ENCODE data around the gene CEP112. TPM values are rescaled to one million over a fixed set of nuclear protein-coding genes. Genes with fewer than 3 reads are reported as not detected.

Gene CEP112
- total and polyA plus RNA-seq, 4 donors = 5.9 to 32.9 (median 18.8) TPM

- Histone ChIP-seq H3K4me1 (ENCODE audit: control insufficient read depth in 5 of 5, insufficient read depth in 5 of 5, low read length in 5 of 5) (no peaks in the 10 kb centered on the region), H3K9me3 (ENCODE audit: control insufficient read depth in 4 of 4, insufficient read depth in 3 of 4, low read length in 3 of 4) (no peaks in the 10 kb centered on the region), H3K27me3 (ENCODE audit: control insufficient read depth in 3 of 3, insufficient read depth in 3 of 3, low read length in 2 of 3) (peaks cover 0 to 4% (median 0%) of the 10 kb centered on the region in 3 donors), H3K9ac (ENCODE audit: insufficient read depth in 1 of 2, low read length in 2 of 2) (no peak overlapping the region), H3K36me3 (ENCODE audit: control insufficient read depth in 4 of 4, insufficient read depth in 4 of 4, low read length in 4 of 4) (no peaks in the 10 kb centered on the region), H3K4me3 (no peak overlapping the region), H3K27ac (ENCODE audit: low read depth in 1 of 2, low read length in 1 of 2) (no peak overlapping the region)
- ATAC-seq (ENCODE audit: insufficient read depth, low FRiP score) (no peak), DNase-seq (no peak)
- TF ChIP-seq, protein P1, sequence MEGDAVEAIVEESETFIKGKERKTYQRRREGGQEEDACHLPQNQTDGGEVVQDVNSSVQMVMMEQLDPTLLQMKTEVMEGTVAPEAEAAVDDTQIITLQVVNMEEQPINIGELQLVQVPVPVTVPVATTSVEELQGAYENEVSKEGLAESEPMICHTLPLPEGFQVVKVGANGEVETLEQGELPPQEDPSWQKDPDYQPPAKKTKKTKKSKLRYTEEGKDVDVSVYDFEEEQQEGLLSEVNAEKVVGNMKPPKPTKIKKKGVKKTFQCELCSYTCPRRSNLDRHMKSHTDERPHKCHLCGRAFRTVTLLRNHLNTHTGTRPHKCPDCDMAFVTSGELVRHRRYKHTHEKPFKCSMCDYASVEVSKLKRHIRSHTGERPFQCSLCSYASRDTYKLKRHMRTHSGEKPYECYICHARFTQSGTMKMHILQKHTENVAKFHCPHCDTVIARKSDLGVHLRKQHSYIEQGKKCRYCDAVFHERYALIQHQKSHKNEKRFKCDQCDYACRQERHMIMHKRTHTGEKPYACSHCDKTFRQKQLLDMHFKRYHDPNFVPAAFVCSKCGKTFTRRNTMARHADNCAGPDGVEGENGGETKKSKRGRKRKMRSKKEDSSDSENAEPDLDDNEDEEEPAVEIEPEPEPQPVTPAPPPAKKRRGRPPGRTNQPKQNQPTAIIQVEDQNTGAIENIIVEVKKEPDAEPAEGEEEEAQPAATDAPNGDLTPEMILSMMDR (IDR thresholded peaks at IDR 0.05; ENCODE audit: control extremely low read depth, extremely low read depth) = no peak
Measured at GRCh38 chr17:66221343-66221742, 29.4 kb upstream of the CEP112 start.

- TF ChIP-seq, protein P1 (IDR thresholded peaks at IDR 0.05; ENCODE audit: control extremely low read depth, extremely low read depth) = no peak
- Histone ChIP-seq H3K9me3 (ENCODE audit: control insufficient read depth in 4 of 4, insufficient read depth in 3 of 4, low read length in 3 of 4) (no peaks in the 10 kb centered on the region), H3K4me1 (ENCODE audit: control insufficient read depth in 5 of 5, insufficient read depth in 5 of 5, low read length in 5 of 5) (no peaks in the 10 kb centered on the region), H3K9ac (ENCODE audit: insufficient read depth in 1 of 2, low read length in 2 of 2) (no peak overlapping the region), H3K36me3 (ENCODE audit: control insufficient read depth in 4 of 4, insufficient read depth in 4 of 4, low read length in 4 of 4) (no peaks in the 10 kb centered on the region), H3K27me3 (ENCODE audit: control insufficient read depth in 3 of 3, insufficient read depth in 3 of 3, low read length in 2 of 3) (peaks cover 0 to 4% (median 0%) of the 10 kb centered on the region in 3 donors), H3K27ac (ENCODE audit: low read depth in 1 of 2, low read length in 1 of 2) (no peak overlapping the region), H3K4me3 (no peak overlapping the region)
- ATAC-seq (ENCODE audit: insufficient read depth, low FRiP score) (no peak), DNase-seq (no peak)
- 90 to 91% methylated on average over 8 of the region's 8 CpGs for WGBS, 2 donors
Measured at GRCh38 chr17:66220079-66220835, 28.3 kb upstream of the CEP112 start.

DNA sequence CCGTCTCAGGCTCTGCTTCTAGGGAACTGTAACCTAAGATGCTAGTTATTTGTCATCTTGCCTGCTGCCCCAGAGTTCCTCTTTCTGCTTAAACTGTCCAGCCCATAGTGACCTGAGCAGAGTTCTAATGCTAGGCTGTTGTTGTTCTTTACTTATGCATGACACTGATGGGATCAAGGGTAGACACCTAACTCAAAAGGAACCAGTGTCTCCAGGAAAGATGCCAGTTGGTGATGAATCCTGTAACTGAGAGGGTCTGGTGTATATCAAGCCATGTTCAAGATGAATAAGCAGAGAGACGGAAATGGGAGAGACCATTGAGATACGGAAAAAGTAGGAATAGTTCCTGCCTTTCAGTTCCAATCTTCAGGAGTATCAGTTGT, 23.6 kb upstream of the CEP112 start:
- H3K9ac ChIP-seq (ENCODE audit: insufficient read depth in 1 of 2, low read length in 2 of 2) = no peak overlapping the region
- H3K27me3 ChIP-seq (ENCODE audit: control insufficient read depth in 3 of 3, insufficient read depth in 3 of 3, low read length in 2 of 3) = peaks cover 0 to 4% (median 0%) of the 10 kb centered on the region in 3 donors
- 91 to 97% methylated on average over 3 of the region's 3 CpGs for WGBS, 2 donors
- H3K36me3 ChIP-seq (ENCODE audit: control insufficient read depth in 4 of 4, insufficient read depth in 4 of 4, low read length in 4 of 4) = no peaks in the 10 kb centered on the region
- ATAC-seq (ENCODE audit: insufficient read depth, low FRiP score) (no peak), DNase-seq (no peak)
- H3K4me1 ChIP-seq (ENCODE audit: control insufficient read depth in 5 of 5, insufficient read depth in 5 of 5, low read length in 5 of 5) = no peaks in the 10 kb centered on the region
- H3K27ac ChIP-seq (ENCODE audit: low read depth in 1 of 2, low read length in 1 of 2) = no peak overlapping the region
- TF ChIP-seq, protein P1 (IDR thresholded peaks at IDR 0.05; ENCODE audit: control extremely low read depth, extremely low read depth) = no peak
- no peaks in the 10 kb centered on the region for H3K9me3 ChIP-seq (ENCODE audit: control insufficient read depth in 4 of 4, insufficient read depth in 3 of 4, low read length in 3 of 4)
- no peak overlapping the region for H3K4me3 ChIP-seq

All from lung (tissue), 12 donors.